Activated T-cell treated with anti-CD3 and anti-CD28 coated beads, Interleukin-2, amount 50 U/mL, for 24 hours (primary cell): ENCODE measurements around the gene TRIB2.

ENCODE experiments used
- DNase-seq: peaks from one replicate; pipeline ENCODE4 v3.0.0-alpha.2; 2020
- H3K27ac Mint-ChIP-seq: 2 replicates; pipeline ENCODE4 v1.8.0; 2020; ENCODE audit warnings: mild to moderate bottlenecking, mixed read lengths
- H3K27me3 Mint-ChIP-seq: 2 replicates; pipeline ENCODE4 v1.8.0; 2020; ENCODE audit warnings: mixed read lengths
- H3K36me3 Mint-ChIP-seq: 2 replicates; pipeline ENCODE4 v1.8.0; 2020; ENCODE audit warnings: low read depth, mixed read lengths
- H3K4me1 Mint-ChIP-seq: 2 replicates; pipeline ENCODE4 v1.8.0; 2020; ENCODE audit warnings: low read depth, mixed read lengths
- H3K4me3 Mint-ChIP-seq: 2 replicates; pipeline ENCODE4 v1.8.0; 2020; ENCODE audit warnings: mild to moderate bottlenecking, moderate library complexity, mixed read lengths
- H3K9me3 Mint-ChIP-seq: 2 replicates; pipeline ENCODE4 v1.8.0; 2020; ENCODE audit warnings: mixed read lengths

The TRIB2 gene

DNA sequence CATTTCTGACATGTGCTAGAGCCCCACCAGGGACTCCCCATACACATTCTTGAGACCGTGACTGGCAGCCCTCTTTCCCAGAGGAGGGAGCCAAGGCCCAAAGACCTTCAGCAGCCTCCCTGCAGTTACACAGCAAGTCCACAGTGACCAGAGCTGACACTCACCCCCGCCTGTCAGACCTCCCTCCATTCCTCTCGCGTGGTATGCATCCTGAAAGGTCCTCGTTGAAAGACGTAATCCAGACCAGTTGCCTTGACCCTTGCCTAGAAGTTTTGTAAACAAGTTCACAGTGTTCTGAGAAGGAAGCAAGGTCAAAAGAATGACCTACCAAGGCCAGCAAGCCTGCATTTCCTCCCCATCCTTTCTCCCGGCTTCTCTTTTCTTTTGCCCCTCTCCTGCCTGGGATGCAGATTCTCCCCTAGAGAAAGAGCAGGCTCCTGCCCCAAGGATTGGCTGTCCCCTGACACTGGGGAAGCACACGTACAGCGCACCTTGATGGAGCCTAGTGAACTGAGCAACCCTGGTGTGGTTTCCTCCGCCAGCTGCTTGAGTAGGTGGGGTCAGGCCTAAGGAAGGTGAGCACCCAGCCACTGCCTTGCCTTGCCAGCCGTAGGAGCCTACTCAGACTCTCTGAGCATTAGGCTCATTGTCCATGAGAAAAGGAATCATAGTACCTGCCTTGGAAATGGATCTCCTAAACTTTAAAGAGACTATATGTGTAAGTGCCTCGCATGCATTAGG is 18.3 kb downstream of the TRIB2 start:
- no peaks in the 10 kb centered on the region for H3K27me3 Mint-ChIP-seq
- DNase-seq: no peak
- H3K9me3 Mint-ChIP-seq: no peaks in the 10 kb centered on the region
- H3K36me3 Mint-ChIP-seq: peaks cover 48% of the 10 kb centered on the region
- no peak overlapping the region for H3K27ac Mint-ChIP-seq
- H3K4me3 Mint-ChIP-seq: no peak overlapping the region
- H3K4me1 Mint-ChIP-seq: peaks cover 55% of the 10 kb centered on the region

DNA sequence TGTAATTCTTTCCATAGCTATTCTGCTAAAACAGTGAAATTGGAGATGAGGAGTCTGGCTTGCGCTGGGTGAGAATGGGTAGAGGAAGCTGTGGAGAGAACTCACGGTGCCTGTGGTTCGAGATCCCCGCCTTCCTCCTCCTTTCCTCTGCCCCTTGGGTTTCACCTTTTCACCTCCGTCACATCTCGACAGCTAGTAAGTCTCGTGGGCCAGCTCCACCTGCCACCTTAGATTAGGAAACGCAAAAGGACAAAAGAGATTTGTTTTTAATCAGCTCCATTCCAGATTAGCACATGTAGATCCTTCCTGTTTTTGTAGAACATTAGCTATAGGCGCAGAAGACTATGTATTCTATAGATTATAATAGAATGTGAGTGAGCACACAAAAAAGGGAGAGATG is 20.6 kb downstream of the TRIB2 start:
- Mint-ChIP-seq H3K4me1 (peaks cover 36% of the 10 kb centered on the region), H3K9me3 (no peaks in the 10 kb centered on the region), H3K36me3 (peaks cover 57% of the 10 kb centered on the region), H3K4me3 (no peak overlapping the region), H3K27ac (no peak overlapping the region), H3K27me3 (no peaks in the 10 kb centered on the region)
- DNase-seq: no peak

DNA sequence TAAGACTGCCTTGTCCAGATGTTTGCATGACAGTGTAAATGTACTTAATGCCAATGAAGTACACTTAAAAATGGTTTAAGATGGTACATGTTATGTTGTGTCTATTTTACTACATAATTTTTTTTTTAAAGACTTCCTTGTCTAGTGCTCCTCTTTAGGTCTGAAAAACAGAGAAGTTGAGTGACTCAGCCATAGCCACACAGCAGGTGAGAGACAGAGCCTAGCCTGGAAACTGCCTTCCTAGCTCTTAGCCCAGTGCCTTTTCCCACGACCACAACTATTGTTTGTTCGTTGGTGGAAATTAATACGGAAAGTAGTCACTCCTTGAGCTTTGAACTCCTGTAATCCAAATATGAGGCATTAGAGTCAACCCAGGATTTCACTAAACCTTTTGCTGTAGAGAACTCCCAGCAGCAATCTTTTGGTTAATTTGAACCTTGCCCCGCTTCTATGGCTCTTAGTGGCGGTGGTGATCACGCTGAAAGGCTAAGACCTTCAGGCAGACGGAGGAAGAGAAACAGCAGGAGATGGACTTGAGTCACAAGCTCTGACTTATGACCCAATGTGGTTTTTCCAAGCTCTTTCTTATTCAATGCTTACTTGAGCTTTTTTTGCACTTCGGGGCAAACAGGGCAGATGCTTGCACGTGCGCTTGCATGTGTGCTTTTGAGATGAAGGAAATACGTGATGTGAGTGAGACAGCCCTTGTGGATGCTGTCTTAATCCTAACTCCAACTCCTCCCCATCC is 21.2 kb downstream of the TRIB2 start:
- H3K9me3 Mint-ChIP-seq: no peaks in the 10 kb centered on the region
- H3K4me3 Mint-ChIP-seq: no peak overlapping the region
- DNase-seq: no peak
- H3K36me3 Mint-ChIP-seq: peaks cover 61% of the 10 kb centered on the region
- H3K4me1 Mint-ChIP-seq: peaks cover 34% of the 10 kb centered on the region
- H3K27me3 Mint-ChIP-seq: no peaks in the 10 kb centered on the region
- no peak overlapping the region for H3K27ac Mint-ChIP-seq

DNA sequence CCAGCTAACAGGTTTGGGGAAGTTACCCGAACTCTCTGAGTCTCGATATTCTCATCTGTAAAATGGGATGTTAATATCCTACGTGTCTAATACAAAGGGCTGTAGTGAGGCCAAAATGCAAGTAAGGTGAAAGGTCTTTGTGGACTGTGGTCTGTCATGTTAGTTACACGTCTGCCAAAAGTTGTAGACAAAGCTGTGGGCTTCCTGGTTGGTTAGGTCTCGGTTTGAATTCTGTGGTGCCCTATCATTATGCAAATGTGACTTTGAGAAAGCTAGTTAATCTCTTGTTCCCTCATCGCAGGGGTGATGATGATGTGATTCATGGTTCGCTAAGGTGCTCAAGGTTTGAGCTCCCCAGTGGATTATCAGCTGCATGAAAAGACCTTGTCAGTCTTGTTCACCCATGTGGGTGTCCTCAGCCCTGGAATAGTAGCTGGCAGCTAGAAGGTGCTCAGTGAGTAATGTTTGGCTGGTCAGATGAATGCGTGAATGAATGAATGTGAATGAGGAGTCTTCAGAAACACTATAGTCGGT is 23.1 kb downstream of the TRIB2 start:
- DNase-seq: no peak
- H3K27me3 Mint-ChIP-seq: no peaks in the 10 kb centered on the region
- H3K9me3 Mint-ChIP-seq: no peaks in the 10 kb centered on the region
- H3K4me3 Mint-ChIP-seq: no peak overlapping the region
- H3K4me1 Mint-ChIP-seq: peaks cover 22% of the 10 kb centered on the region
- no peak overlapping the region for H3K27ac Mint-ChIP-seq
- peaks cover 57% of the 10 kb centered on the region for H3K36me3 Mint-ChIP-seq

DNA sequence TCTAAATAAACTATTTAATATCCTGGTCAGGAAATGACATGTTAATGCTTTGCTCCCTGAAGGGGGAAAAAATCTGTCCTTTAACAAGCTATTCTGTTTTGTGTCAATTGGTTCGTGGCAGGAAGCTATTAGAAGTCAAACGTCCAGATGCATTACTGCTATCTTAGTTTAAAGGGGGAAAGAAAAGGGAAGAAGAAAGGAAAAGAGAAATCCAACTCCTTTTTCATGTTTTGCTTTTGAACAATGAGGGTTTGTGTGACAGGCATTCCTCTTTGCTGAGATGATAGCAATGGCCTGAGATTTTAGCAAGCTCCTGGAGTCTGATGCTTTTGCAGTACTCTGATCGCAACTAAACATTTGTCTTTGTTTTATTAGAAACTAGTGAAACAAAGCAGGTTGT is 24.6 kb downstream of the TRIB2 start:
- Mint-ChIP-seq H3K27me3 (no peaks in the 10 kb centered on the region), H3K36me3 (peaks cover 48% of the 10 kb centered on the region), H3K9me3 (no peaks in the 10 kb centered on the region), H3K27ac (no peak overlapping the region), H3K4me1 (peaks cover 10% of the 10 kb centered on the region), H3K4me3 (no peak overlapping the region)
- DNase-seq: no peak

DNA sequence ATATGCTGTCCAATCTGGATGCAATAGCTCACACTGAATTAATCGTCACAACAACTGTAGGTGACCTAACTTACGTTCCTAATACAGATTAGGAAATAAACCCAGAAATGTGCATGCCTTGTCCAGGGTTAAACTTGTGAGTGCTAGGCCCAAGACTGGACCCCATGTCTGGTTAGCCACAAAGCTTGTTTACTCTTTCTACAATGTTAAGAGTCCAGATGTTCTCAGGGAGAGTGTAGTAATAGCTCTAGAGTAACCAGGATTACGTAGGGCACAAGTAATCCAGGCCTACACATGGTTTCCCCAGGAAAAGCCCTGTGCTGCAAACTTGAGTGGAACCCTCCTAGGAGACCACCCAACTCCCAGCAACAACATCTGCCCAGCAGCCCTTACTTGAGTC is 26.2 kb downstream of the TRIB2 start:
- Mint-ChIP-seq H3K27ac (no peak overlapping the region), H3K4me3 (no peak overlapping the region), H3K27me3 (no peaks in the 10 kb centered on the region), H3K36me3 (peaks cover 40% of the 10 kb centered on the region), H3K4me1 (peaks cover 3% of the 10 kb centered on the region), H3K9me3 (no peaks in the 10 kb centered on the region)
- no peak for DNase-seq

DNA sequence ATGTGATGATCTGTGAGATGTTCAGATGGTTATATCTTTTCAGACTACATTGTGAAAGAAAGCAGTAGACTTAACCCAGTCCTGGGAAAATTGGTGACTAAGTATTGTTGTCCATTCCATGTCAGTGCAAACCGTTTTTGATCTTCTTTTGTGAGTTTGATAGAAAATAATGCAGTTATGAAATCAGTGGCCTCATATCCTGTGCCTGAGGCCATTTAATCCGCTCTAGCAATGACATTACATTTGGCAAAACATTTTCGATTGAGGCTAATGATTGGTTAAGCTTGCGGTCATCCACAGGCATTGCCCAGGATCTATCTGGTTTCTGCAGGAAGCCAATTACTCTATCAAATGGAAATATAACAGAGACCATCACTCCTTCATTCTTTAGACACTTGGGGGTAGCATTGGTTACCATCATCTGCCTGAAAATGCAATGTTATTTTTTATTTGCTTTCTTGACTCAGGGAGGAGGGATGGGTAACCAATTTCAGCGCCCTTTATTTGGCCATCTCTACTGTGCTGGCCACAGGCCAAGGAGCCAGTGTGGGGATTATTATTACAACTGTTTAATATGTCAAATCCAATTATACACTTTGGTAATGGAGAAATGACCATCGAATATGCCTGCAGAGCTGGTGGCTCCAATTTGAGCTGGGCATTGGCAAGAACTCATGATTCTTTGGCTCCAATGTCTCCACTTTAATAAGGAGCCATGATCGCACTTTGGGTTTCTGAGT is 33.6 kb downstream of the TRIB2 start:
- no peak overlapping the region for H3K27ac Mint-ChIP-seq
- no peak overlapping the region for H3K4me3 Mint-ChIP-seq
- no peaks in the 10 kb centered on the region for H3K27me3 Mint-ChIP-seq
- H3K9me3 Mint-ChIP-seq: no peaks in the 10 kb centered on the region
- DNase-seq: no peak
- no peaks in the 10 kb centered on the region for H3K4me1 Mint-ChIP-seq
- H3K36me3 Mint-ChIP-seq: no peaks in the 10 kb centered on the region

DNA sequence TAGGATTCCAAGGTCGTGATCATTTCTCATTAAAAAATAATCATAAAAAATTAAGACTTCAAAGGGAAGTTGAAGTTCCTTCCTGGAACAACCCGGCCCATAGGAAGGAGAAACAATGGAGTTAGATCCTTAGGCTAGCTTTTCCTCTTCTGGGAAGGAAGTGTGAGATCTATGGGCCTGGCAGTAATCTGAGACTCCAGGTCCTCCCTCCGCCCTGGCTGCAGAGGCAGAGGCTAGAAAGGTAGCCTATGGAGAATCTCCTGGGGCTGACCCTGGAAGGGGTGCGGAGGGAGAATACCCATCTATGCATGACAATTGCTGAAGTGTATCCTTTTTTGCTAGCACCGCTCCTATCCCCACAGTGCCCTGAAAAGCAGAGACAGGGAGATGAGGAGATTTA is 37.9 kb downstream of the TRIB2 start:
- H3K4me3 Mint-ChIP-seq: no peak overlapping the region

DNA sequence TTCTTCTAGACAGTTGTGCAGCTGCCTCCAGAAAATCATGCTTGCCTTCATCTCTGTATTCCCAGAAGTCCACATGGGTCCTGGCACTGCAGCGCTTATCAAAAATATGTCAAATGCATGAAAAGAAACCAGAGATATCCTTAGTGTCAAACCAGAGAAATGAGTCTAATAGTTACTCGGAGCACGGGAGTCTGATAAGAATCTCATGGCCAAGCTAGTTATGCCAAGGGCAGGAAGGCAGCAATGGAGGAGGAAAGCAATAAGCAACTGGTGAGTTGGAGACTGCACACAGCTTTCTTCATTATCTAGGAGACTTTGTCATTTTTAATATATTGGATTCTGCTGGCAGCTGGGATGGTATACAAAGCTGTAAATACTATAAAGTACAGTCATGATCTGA is 38.6 kb downstream of the TRIB2 start:
- H3K27me3 Mint-ChIP-seq: no peaks in the 10 kb centered on the region
- H3K36me3 Mint-ChIP-seq: no peaks in the 10 kb centered on the region
- no peak overlapping the region for H3K4me3 Mint-ChIP-seq
- H3K9me3 Mint-ChIP-seq: no peaks in the 10 kb centered on the region
- no peak for DNase-seq
- no peaks in the 10 kb centered on the region for H3K4me1 Mint-ChIP-seq
- no peak overlapping the region for H3K27ac Mint-ChIP-seq

More for the DNA sequence above, 37.9 kb downstream of the TRIB2 start:
- no peaks in the 10 kb centered on the region for H3K9me3 Mint-ChIP-seq
- no peak overlapping the region for H3K27ac Mint-ChIP-seq
- H3K36me3 Mint-ChIP-seq: no peaks in the 10 kb centered on the region
- no peaks in the 10 kb centered on the region for H3K27me3 Mint-ChIP-seq
- no peak for DNase-seq
- H3K4me1 Mint-ChIP-seq: no peaks in the 10 kb centered on the region

DNA sequence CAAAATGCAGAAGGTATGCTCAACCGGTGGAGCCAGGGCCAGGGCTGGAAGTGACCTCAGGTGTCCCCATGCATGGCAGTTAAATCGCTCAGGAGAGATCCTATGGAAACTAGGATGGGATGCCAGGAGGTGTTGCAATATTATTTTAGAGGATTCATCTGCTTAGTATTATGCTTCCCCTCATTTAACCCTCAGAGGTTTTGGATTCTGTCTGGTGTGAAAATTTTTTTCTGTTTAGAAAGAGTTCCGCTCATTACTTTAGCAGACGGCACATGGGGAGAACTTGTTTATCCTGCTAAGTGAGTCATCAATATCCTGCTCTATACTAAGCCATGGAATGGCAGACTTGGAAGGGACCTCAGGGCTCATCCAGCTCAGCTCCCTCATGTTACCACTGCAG is 42.5 kb downstream of the TRIB2 start:
- Mint-ChIP-seq H3K27ac (no peak overlapping the region), H3K9me3 (no peaks in the 10 kb centered on the region), H3K27me3 (no peaks in the 10 kb centered on the region), H3K4me1 (peaks cover 8% of the 10 kb centered on the region), H3K4me3 (no peak overlapping the region), H3K36me3 (no peaks in the 10 kb centered on the region)
- no peak for DNase-seq

DNA sequence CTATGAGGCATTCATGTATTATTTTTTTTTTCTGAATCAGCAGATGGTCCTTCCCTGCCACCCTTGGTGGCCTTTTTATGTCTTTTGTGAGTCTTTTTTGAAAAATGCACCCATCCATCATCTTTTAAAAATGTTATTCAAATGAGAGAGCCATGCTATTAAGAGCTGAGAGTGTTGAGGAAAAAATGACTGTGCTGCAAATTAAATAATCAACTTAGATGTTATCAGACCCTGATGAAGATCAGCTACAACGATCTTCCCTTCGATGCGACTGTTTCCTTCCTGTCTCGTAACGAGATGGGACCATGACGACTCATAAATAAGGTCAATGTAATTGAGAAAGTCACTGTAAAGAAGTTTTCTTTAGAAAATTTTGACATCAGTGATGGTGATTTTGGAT is 44.4 kb downstream of the TRIB2 start:
- no peak for DNase-seq
- peaks cover 8% of the 10 kb centered on the region for H3K4me1 Mint-ChIP-seq
- no peak overlapping the region for H3K4me3 Mint-ChIP-seq
- H3K9me3 Mint-ChIP-seq: no peaks in the 10 kb centered on the region
- no peaks in the 10 kb centered on the region for H3K36me3 Mint-ChIP-seq
- H3K27ac Mint-ChIP-seq: no peak overlapping the region
- no peaks in the 10 kb centered on the region for H3K27me3 Mint-ChIP-seq

DNA sequence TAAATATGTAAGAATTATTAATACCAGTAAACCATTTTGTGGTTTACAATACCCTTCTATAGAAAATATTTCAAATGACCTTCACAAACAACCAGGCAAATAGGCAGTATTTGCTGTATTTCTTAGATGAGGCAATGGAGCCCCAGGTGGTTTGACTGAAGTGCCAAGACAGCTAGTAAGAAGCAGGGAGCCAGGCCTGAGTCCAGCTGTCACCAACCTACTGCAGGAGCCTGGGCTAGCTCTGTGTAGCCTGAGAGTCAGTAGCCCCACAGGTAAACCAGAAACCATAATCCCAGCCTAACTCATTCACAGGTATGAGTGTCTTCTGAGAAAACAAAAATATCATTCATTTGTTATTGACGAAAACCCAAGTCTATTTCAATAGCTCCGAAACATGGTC is 45.6 kb downstream of the TRIB2 start:
- peaks cover 8% of the 10 kb centered on the region for H3K4me1 Mint-ChIP-seq
- no peaks in the 10 kb centered on the region for H3K27me3 Mint-ChIP-seq
- no peaks in the 10 kb centered on the region for H3K9me3 Mint-ChIP-seq
- no peaks in the 10 kb centered on the region for H3K36me3 Mint-ChIP-seq
- no peak overlapping the region for H3K4me3 Mint-ChIP-seq
- no peak overlapping the region for H3K27ac Mint-ChIP-seq
- DNase-seq: no peak

DNA sequence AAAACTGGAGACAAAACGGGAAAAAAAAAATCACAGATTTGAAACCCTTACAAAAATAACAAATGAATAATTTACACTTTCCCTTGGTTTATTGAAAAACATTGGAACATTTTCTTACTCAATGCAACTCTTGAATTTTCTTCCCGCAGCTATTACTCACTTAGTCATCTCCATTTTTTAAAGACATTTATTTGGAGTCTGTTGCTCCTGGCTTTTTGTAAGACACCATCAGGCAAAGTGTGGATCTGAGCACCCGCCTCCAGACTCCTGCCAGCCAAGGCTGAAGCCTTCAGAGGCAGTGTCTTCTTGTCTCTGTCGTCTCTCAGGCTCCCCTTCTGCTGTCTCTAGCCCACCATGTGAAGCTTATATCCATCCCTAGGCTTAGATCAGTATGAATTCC is 46.2 kb downstream of the TRIB2 start:
- H3K27me3 Mint-ChIP-seq: no peaks in the 10 kb centered on the region
- H3K9me3 Mint-ChIP-seq: no peaks in the 10 kb centered on the region
- no peaks in the 10 kb centered on the region for H3K36me3 Mint-ChIP-seq
- H3K27ac Mint-ChIP-seq: no peak overlapping the region
- no peak overlapping the region for H3K4me3 Mint-ChIP-seq
- no peak for DNase-seq
- H3K4me1 Mint-ChIP-seq: peaks cover 8% of the 10 kb centered on the region

DNA sequence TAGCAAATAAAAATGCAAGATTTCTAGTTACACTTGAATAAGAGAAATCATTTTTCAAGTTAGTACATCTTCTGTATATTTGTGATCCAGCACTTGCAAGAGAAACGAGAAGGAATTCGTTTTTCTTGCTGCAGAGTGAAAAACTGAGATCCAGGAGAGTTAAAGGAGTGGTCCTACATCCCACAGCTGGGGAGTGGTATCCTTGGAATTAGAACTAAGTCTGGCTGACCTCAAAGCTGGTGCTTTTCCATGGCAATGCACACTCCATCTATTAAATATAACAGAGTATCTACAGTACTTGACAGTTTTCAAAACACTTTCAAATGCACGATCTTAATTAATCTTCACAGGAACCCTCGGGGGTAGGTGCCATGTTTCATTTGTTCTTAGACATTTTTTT is 46.8 kb downstream of the TRIB2 start:
- H3K9me3 Mint-ChIP-seq: no peaks in the 10 kb centered on the region
- no peak for DNase-seq
- H3K27ac Mint-ChIP-seq: no peak overlapping the region

More for the DNA sequence above, 46.8 kb downstream of the TRIB2 start:
- H3K4me1 Mint-ChIP-seq: peaks cover 8% of the 10 kb centered on the region
- no peak overlapping the region for H3K4me3 Mint-ChIP-seq
- peaks cover 3% of the 10 kb centered on the region for H3K27me3 Mint-ChIP-seq
- no peaks in the 10 kb centered on the region for H3K36me3 Mint-ChIP-seq
